Left cardiac atrium (tissue), 4 donors: Measurements from ENCODE around the gene MACROD2. TPM values are rescaled to one million over a fixed set of nuclear protein-coding genes. Genes with fewer than 3 reads are reported as not detected.

Source experiments
- ATAC-seq, 2 donors: fragments of 200-7000 bp; cut with Tn5 transposase; one replicate each; pipeline ENCODE4 v1.9.1; 2020; ENCODE audit warnings: mild to moderate bottlenecking in 2 of 2, moderate library complexity in 2 of 2
- DNase-seq: peaks from one replicate; pipeline ENCODE4 v3.0.0-alpha.2; 2020
- intact Hi-C, 2 donors: fragments of 100-400 bp; cut with DNase I; formaldehyde crosslinking; loops; one replicate each; pipeline versions ENCODE4 v1.14.1 to v1.15.1; 2022 to 2023
- total RNA-seq, 2 donors: library from RNA; stranded (reverse); fragmentation: NEBNext Ultra II Directional; extraction: Animal tissue kit (Norgen Biotek cat#: 25700); gene quantifications; one replicate each; pipeline ENCODE4 v1.2.1, GENCODE V29; 2021
- donor health status: DM: no; HTN: yes; CAD: no.
- donor health status: DM: no; HTN: yes; CAD: no; lungs with severe emphysema.
- donor health status: DM: yes; HTN: yes; CAD: no.
- donor health status: Dilated cardiomyopathy.

MACROD2 gene
- total RNA-seq, 2 donors from 2014 or later: 1.3 to 2.6 TPM

DNA sequence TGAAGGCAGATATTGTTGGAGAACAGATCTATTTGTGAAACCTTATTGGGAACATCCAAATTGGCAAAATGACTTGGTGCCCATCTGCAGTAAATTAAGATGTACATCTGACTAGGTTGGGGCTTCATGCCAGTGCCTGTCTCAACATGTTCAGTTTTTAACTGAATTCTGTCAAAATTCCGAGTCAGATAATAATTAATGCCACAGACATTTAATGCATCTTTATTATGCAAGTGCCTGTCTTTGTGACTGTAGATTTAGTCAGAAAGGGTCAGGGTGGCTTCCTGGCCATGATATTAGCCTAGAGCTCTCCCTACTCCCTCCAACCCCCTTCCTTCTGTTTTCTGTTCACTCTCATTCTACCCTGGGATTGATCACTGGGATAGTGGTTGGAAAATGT lies 541.4 kb downstream of the MACROD2 start:
- intact Hi-C loops: no loop called here
- no peak for DNase-seq
- no peak for ATAC-seq

DNA sequence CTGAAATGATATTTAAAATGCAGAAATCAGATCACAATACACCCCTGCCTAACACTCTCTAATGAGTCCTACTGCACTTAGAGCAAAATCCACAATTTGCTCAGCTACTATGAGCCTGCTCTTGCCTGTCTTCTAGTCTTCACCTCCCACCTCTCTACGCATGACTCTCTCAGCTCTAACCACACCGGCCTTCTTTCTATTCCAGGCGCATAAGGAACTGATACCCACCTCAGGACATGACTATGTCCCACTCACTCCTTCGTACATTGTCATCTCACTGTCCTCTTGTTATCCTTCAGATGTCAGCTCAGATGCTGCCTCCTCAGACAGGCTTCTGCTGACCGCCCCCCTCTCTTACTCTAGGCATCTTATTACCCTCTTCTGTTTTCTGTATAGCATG lies 543.1 kb downstream of the MACROD2 start:
- intact Hi-C loops: no loop called here
- DNase-seq (no peak), ATAC-seq (no peak)

DNA sequence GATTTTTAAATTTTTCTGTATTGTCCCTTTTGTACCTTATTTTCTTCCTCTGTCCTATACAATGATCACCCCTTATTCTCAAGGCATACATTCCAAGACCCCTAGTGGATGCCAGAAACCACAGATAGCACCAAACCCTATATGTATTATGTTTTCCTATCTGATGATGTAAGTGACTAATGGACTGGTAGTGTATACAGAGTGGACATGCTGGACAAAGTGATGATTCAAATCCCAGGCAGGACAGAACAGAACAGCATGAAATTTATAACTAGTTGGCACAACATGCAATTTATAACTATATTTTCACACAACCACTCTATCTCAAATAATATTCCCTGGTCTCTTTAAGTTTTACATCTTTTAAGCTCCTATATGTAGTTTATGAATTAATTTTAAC lies 547.7 kb downstream of the MACROD2 start:
- DNase-seq (no peak), ATAC-seq (no peak)
- intact Hi-C loops: no loop called here

DNA sequence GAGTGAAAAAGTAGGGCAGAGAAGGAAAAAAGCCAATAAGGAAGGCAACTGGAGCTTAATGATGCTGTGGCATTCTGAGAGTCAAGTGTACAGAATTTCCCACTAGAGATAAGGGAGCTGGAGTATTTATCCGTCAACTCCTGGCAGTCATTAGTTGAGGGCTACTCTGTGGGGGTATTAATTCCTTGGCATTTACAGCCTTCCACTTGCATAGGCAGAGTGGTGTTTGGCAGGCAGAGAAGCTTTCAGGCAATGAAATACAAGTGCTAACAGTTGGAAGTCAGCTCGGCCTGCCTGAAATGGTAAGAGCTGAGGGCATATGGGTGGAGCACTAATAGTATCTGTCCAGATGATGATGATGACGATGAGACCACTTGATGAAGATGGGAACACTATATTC lies 549.4 kb downstream of the MACROD2 start:
- ATAC-seq: peak in 1 of 2 donors; percentile 65
- intact Hi-C loops: no loop called here

DNA sequence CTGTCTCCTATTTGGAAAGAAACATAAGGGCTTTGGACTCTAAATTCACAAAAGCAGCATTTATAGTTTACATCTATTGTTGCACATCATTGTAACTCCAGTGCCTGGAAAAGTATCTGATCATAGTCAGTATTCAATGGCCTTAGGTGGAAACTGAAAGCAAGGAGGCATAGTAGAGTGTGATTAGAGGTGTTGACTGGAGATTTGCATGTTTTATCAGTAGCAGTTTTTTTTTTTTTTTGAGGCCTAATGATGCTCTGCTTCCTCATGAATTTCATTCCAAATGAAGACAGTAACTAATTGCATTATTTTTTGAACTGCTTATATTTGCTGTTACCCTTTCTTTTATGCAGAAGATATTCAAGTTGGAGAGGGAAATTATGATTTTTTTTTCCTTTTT lies 555.3 kb downstream of the MACROD2 start:
- intact Hi-C loops: no loop called here
- DNase-seq: no peak
- ATAC-seq: no peak

More for the DNA sequence above, 549.4 kb downstream of the MACROD2 start:
- no peak for DNase-seq

DNA sequence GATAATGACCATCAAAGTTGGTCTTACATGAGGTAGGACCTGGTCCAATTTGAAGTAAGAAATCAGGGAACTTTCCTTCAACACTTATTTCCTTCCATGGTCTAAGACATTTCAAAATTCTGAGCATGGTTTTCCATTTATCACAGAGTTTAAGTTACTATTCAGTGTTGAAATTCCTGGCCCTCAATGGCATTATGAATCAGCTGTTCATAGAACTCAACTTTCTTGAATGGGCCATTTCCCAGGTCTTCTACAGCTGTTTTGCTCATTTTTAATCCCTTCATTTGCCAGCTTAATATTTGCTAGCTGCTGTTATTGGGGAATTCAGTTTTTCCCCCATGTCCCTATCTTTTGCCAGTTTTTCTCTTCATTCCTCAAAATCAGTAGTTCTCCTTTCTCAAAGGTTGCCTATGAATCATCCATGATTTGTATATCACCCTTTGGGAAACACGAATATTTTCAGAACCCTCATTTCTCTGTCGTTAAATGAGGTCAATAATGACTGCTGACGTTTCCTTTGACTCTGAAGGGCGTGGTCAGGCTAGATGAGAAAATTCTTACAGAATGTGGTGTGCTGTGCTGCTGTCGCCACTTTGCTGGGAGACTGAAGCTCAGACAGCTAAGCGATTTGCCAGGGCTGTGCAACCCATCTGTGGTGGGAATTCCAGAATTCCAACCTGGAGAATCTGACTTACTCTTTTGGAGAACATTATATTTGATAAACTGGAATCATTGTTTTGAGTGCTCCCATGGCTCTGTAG lies 558.6 kb downstream of the MACROD2 start:
- intact Hi-C loops: no loop called here
- DNase-seq (peak; percentile 38), ATAC-seq (peak in 1 of 2 donors; percentile 82)

DNA sequence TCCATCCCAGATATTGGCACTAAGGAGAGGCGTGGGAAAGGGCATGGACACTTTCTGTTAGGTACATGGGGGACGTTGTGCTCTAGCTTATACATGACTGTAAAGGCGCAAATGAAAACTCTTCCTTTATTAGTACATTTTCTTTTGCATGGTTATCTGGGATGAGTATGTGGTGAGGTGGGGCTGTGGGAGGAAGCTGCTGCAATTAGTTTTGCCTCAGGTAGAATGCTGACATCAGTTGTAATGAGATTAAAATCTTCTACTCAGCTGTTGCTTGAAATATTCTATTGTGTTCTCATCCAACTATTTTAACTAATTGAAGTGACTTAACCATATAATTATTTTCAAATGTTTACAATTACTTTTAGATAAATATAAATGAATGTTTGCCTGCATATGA lies 560.4 kb downstream of the MACROD2 start:
- intact Hi-C loops: no loop called here
- DNase-seq: no peak

DNA sequence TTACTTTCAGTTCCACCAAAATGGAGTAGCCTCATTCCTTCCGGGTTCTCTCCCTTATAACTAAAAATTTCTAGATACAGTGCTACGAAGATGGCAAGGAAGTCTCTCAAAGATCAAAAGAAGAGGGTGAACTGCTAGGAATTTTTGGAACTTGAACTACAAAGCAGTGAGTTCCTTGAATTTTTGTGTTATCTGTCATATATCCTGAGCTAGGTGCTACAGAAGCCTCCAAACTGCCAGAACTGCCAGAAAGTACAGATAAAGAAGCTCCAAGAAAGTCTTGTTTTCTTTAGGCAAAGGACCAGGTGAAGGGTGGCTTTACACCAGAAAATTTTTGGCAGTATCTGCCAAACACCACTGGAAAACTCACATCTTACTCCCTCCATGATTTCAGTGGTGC lies 560.9 kb downstream of the MACROD2 start:
- DNase-seq (no peak), ATAC-seq (no peak)
- intact Hi-C loops: no loop called here

More for the DNA sequence above, 560.4 kb downstream of the MACROD2 start:
- ATAC-seq: no peak

DNA sequence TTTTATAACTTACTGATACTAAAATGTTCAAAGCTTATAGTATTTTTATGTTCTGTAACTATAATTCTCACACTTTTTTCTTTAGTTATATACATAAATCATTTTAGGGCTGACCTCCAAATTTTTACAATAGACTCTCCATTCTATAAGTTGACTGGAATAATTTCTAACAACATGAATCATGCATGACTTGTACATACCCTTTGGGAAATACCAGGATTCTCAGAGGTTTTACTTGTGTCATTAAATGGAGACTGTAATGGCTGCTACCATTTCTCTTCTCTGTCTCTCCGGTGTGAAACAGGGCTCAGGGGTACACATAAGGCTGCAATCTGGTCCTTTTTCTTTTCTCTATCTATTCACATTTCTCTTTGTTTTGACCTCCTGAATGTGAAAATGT lies 564.3 kb downstream of the MACROD2 start:
- intact Hi-C loops: no loop called here
- ATAC-seq: no peak
- no peak for DNase-seq

DNA sequence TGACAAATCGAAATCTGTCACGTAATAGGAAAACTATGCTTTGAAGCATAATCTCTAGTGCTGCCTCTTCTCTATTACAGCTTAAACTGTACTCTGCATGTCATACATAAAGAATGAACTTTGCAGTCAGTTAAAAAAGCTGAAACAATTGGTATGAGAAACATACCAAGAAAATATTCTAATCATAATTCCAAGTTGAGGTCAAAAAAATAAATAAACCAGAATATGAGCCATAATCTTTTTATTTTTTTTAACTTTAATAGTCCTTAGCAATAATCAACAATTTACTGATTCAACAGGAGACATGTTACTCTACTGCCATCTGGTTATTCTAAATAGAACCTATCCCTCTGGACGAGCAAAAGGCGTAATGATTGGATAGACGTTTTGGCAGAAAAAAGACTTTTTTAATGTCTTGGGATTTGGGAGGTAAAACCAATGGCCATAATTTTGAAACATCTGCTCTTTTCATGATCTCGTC lies 566.5 kb downstream of the MACROD2 start:
- intact Hi-C loops: no loop called here
- no peak for ATAC-seq
- DNase-seq: no peak

DNA sequence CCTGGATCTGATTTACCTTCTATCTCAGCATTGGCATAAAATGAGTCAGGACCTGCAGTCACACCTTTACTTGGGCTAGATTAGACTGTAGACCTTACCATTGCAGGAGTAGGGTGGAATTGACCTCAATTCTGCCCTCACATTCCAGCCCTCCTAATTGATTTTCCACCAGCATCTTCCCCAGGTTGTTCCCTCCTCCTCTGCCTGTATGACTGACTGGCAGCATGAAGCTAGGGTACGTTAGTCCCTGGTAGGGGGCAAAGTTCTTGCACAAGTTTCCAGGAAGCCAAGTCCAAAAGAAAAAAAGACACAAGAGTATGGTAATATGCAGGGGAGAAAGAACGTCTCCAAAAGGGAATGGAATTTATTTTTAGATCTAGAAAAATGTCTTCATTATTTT lies 567.7 kb downstream of the MACROD2 start:
- no peak for DNase-seq
- intact Hi-C loops: no loop called here
- no peak for ATAC-seq

DNA sequence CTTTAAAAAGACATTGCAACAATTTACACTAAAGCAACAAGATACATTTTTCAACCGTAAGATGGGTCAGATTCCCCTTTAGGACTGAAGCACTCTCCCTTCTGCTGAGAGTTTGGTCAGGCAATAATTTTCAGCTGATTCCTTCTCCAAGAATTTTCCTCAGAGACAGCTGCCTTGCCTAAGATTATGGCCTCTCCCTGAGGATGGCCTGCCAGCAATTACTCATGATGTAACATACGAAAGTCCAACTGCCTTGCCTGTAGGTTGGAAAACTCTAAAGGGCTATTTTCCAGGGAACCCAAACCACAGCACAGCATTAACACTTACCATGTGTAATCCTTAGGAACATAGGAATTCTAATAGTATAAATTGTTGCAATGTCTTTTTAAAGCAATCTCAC lies 571.2 kb downstream of the MACROD2 start:
- intact Hi-C loops: no loop called here
- peak; percentile 19 to 51 for ATAC-seq

DNA sequence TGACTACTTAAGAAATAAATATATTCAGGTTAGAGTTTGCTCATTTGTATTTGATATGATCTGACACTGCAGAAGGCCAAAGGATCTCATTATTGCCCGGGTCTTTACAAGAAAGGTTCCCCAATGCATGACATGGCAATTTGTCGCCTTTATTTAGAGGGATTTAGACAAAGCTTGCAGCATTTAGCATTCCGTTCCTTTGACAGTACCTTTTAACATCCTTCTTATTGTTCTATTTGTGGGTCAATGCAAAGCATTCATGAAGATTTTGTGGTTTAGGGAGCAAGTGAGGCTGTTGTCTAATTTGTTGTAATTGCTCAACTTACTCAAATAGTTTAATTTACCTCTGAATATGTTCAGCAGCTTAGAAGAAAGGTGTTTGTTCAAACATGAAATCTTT lies 572.9 kb downstream of the MACROD2 start:
- ATAC-seq: no peak
- intact Hi-C loops: no loop called here
- DNase-seq: no peak

More for the DNA sequence above, 571.2 kb downstream of the MACROD2 start:
- no peak for DNase-seq

DNA sequence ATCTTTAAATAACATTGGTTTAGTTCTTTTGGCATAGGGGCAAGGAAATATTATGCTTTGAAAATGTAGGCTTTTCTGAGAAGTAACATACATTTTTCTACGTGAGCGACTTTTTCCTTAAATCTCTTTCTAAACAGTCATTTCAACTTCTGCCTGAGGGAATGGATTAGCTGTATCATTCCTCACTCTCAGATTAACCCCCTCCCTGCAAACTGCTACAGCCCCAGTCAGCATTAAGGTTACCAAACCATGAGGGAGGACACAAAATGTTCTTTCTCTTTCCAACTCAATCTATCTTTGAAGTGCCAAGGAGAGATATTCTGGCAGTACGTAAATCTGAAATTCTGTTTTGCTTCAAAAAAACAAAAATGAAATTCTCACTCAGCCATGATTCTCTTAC lies 573.4 kb downstream of the MACROD2 start:
- intact Hi-C loops: no loop called here
- ATAC-seq (no peak), DNase-seq (no peak)

DNA sequence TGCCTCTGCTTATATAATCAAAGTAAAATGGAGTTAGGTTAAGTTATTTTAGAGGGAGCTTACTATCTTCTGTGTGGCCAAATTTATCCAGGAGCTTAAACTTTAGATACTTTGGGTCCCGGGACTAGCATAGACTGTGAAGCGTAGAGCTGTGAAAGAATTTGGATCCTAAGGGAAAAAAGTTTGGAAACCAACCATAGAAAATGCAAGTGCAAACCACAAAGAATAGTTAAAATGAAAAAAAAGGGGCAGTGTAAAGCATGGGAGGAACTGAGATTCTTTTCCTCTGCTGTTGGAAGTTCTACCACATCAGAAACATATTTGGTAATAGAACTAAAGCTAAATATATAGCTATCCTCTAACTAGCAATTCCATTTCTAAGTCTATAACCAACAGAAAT lies 574.3 kb downstream of the MACROD2 start:
- intact Hi-C loops: no loop called here
- no peak for DNase-seq
- no peak for ATAC-seq

DNA sequence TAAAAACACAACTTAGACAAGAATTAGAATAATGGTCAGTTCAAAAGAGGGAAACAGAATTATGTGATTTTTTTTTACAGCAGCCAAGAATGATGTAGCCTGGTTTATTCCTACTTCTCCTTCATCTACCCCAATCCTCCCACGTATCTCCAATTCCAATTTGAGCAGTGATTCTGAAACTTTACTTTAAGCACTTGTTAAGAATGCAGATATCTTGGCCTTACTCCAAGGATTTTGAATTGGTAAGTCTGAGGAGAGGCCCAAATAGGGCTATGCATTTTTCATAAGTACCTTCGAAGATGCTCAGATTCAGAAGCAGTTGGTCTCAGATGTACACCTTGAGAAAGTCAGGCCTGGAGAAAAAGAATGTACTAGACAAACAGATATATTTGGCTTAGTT lies 575.5 kb downstream of the MACROD2 start:
- DNase-seq: no peak
- intact Hi-C loops: no loop called here
- no peak for ATAC-seq

DNA sequence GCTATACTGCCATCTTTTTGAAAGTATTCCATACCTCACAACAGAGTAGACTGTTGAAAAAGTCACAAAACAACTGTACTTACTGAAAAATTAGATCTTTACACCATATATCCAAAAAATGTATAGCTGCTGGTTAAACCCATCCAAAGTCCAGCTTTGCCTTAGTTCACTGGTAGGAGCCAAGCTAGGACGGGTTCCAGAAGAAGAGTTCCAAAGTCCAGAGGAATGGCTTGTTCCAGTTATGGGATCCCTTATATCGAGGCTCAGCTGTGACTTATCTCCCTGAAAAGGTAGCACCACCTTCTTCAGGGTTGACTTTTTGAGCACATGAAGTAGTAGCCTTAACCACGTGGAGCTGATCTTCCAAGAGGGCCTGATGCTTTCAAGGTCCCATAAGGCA lies 578.4 kb downstream of the MACROD2 start:
- intact Hi-C loops: no loop called here
- no peak for DNase-seq
- no peak for ATAC-seq

DNA sequence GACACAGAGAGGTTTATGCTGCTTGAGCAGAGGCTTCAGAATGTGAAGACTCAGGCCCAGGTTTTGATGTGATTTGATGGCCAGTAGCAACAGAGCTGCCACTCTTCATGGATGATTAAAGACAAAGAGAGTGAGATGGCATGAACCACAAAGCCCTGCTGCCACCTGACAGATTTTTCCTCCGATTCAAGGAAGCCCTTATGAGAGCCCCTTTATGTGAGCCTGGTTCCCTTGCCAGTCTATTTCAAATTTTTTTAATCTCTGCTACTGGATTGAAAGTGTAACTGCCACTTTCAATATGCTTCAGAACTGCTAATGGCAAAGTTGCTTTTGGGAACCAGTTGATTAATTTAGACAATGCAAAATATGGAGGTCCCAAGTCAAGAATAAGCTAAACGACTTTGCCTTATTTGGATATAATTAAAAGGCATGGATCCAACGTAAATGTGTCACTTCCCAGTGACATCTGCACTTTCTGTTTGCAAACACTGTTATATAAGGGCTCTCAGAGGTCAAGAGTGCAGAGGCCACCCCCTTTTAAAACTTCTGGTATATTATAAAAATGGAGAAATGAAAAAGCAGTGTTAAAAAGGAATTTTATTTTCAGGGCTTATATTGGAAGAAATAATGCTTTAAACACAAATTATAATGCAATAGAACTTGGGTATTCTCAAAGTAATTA lies 581.0 kb downstream of the MACROD2 start:
- intact Hi-C loops: no loop called here
- ATAC-seq: no peak
- DNase-seq: no peak

DNA sequence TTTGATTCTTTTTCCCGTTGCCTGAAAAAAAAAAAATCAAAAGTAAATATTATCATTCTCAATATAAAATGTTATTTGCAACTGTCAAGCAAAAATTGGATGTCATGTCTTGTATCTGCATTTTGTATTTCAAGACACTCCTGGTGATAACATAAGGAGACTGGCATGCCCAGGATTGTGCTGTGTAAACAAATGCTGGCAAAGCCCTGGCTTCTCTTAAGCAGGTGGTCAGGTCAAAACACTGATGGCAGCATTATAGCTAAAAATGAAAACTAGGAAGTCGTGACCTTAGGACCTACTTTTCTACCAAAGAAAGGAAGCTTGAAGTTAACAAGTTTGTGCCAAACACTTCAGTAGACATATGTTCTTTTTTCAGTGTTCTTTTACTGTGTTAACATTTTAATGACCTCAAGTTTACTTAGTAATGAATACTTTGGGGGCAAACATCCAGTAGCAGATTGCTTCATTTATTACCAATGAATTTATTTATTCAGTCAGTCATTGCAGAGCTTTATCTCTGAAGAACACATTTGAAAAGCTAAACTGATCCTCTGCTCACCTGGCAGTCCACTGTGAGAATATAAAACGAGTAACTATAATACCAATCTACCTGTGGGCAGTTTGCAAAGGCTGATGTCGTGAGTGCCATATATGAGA lies 585.2 kb downstream of the MACROD2 start:
- DNase-seq: no peak
- no peak for ATAC-seq
- intact Hi-C loops: no loop called here

DNA sequence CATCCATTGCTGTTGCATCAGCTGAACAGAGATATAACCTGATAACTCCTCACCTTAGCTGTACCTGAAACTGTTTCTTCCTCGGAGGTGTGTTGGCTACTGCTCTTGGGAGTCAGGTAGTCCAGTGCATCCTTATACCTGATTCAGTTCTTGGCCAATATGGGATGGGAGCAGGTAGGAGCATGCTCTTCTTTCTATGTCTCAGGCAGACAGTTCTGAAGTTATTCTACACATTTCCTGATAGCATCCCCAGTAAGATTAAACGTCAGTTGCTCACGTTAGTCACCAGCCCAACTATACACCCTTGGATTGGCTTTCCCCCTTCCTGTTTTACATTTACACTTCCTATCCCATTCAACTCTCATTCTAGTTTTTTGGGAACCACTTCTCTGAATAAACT lies 586.4 kb downstream of the MACROD2 start:
- ATAC-seq: no peak
- DNase-seq: no peak
- intact Hi-C loops: no loop called here
